Activated CD4-positive, alpha-beta T cell treated with anti-CD3 and anti-CD28 coated beads, Interleukin-10, Interleukin-2, amounts not matched to agents 100 ng/mL and 50 ng/mL, durations not matched to agents 16 hours and 8 hours (primary cell): ENCODE data around the gene C4B.
"Not testable (repeated sequence)": the region's sequence is repeated elsewhere in the genome, so short reads cannot be mapped to it uniquely, and the experiment has no call there.

ENCODE experiments used
- DNase-seq: peaks from one replicate; pipeline ENCODE4 v3.0.0-alpha.2; 2020

The C4B gene

DNA sequence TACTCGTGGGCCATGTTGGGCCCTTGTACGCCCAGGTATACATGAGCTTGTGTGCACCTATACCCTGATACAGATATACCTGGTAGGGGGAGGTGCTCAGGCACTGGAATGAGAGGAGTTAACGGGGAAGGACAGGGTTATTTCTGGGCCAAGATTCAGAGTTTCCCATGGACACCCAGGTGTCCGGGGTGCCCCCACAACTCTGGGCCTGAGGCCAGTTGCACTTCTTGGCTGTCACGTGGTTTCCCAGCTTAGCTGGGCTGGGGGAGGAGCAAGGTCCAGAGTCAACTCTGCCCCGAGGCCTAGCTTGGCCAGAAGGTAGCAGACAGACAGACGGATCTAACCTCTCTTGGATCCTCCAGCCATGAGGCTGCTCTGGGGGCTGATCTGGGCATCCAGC, 32.9 kb upstream of the C4B start, which contains the start of gene C4A:
C4A (plus strand) TSS at position 314 of the 400 bp plus-strand sequence; CDS start at position 365, 51 bp downstream.
- DNase-seq = not testable (repeated sequence)

DNA sequence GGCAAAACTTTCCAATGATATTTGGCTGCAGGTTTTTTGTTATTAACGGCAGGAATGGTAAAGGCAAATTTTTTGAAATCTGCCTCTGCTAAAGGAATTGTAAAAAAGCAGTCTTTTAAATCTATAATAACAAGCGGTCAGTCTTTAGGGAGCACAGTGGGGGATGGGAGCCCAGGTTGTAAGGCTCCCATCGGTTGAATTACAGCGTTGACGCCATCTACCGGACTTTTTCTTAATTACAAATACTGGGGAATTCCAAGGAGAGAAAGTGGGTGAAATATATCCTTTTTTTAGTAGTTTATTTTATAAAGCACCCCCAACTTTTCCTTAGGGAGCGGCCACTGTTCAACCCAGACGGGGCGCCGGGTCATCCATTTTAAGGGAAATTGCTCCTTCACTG, 25.2 kb upstream of the C4B start:
- DNase-seq = not testable (repeated sequence)

DNA sequence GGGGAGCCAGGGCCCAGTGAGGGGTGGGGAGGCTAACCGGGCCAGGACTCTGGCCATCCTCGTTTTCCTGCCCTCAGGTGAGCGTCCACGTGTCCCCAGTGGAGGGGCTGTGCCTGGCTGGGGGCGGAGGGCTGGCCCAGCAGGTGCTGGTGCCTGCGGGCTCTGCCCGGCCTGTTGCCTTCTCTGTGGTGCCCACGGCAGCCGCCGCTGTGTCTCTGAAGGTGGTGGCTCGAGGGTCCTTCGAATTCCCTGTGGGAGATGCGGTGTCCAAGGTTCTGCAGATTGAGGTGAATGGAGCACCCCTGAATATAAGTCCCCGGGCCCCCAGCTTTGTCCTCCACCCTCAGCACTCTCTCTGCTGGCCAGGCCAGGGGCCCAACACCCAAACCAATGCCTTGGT, 20.2 kb upstream of the C4B start:
- DNase-seq = not testable (repeated sequence)

DNA sequence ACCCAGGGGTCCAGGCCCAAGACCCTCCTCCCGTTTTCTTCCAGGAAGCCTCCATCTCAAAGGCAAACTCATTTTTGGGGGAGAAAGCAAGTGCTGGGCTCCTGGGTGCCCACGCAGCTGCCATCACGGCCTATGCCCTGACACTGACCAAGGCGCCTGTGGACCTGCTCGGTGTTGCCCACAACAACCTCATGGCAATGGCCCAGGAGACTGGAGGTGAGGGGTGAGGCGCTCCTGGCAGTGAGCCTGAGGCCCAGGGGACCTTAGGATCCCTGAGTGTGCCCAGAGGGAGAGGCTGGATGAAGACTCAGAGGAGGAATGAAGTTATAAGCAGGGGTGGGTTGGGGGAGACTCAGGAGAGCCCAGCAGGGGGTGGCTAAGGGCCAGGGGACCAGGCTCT, 18.2 kb upstream of the C4B start:
- not testable (repeated sequence) for DNase-seq

DNA sequence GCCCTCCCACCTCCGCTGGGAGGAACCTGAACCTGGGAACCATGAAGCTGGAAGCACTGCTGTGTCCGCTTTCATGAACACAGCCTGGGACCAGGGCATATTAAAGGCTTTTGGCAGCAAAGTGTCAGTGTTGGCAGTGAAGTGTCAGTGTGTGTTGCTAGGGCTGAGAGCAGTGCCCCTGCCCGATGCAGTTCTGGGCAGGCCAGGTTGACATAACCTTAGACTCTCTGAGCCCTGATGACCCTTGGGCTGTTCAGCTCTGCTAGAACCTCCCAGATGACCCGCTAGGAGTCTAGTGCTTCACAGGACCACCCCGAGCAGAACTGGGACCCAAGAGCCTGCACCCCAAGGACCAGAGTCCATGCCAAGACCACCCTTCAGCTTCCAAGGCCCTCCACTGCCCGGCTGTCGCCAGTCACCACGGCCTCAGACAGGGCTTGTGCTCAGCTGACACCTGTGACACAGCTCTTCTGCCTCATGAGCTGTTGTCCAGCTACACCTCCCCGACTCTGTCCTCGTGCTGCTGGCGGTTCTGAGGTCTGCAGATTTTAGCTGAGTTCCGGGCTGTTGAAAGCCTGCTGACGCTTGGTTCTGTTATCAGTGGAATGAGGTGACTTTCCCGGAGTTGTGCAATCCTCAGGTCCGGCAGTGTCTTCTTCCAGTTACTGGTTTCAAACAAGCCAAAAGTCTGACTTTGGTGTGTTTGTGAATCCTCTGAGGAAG, 11.9 kb upstream of the C4B start:
- DNase-seq = not testable (repeated sequence)

DNA sequence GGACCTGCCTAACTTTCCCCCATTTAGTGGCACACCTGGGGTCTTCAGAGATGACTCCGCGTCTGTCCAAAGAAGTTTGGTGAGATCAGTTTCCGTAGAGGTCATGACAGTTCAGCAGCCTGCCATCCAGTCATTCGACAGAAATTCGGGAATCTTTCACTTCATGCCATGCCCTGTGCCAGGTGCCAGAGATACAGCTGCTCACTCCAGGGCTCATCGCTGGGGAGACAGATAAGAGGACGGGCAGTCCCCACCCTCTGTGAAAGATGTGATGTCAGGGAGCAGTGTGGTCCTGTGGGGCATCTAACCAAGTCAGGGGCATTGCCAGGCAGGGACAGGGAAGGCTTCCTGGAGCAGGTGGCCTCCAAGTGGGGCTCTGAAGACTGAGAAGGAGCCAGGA, 11.3 kb upstream of the C4B start:
- DNase-seq = not testable (repeated sequence)

DNA sequence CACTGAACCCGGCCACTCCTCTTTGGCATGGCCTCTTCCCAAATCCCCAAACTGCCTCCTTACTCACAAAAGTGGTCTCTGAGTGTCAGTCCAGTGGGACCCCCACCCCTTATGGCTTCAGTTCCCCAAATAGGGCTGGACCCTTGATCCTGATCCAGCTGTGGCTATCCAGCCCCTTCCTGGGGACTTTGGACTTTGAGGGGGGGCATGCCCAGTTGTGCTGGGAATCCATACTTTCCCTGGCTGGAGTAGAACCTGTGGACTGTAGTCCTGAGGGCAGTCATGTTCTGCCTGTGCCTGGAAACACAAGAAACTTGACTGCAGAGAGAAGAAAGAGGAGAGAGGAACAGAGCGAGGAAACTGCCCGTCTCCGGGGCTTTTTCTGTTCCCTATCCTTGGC, 10.2 kb upstream of the C4B start:
- DNase-seq = not testable (repeated sequence)

DNA sequence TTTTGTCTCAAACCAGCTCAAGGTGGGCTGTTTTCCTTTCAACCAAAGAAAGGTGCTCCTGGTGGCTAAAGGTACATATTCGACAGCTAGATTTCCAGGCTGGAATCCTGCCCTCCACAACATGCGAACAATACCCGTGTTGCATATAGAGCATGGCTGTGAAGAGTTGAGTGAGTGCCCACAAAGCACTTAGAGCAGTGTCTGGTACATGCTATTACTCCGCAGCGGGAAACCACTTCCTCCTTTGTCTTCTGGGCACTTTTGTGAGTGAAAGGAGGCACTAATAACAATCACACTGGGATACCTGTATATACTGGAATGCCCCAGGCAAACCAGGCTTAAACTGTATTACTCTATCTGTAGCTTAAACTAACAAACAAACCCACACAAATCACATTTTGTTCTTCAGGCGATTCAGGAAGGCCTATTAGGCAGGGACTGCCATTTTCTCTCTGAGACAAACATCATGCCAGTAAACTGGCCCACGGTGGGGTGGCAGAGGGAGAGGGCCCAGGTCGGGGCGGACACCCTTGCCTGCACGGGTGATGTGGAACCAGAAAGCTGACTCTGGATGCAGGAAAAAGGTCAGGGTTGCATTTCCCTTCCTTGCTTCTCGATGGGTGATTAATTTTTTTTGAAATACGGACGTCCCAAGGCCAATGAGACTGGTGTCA, 9.6 kb upstream of the C4B start:
- not testable (repeated sequence) for DNase-seq

DNA sequence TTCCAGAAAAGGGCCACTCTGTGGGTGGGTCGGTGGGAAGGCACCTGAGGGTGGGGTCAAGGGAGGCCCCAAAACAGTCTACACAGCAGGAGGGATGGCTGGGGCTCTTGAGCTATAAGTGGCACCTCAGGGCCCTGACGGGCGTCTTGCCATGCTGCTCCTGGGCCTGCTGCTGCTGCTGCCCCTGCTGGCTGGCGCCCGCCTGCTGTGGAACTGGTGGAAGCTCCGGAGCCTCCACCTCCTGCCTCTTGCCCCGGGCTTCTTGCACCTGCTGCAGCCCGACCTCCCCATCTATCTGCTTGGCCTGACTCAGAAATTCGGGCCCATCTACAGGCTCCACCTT, 9.1 kb upstream of the C4B start:
- DNase-seq = not testable (repeated sequence)

DNA sequence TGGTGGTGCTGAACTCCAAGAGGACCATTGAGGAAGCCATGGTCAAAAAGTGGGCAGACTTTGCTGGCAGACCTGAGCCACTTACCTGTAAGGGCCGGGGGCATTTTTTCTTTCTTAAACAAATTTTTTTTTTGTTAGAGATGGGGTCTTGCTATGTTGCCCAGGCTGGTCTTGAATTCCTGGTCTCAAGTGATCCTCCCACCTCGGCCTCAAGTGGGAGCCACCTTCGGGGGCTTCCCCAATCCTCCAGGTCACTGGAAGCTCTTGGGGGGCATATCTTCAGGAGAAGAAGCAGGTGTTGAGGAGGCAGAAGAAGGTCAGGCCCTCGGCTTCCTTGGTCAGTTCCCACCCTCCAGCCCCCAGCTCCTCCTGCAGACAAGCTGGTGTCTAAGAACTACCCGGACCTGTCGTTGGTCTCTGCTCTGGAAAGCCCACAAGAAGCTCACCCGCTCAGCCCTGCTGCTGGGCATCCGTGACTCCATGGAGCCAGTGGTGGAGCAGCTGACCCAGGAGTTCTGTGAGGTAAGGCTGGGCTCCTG, 8.5 kb upstream of the C4B start:
- not testable (repeated sequence) for DNase-seq

DNA sequence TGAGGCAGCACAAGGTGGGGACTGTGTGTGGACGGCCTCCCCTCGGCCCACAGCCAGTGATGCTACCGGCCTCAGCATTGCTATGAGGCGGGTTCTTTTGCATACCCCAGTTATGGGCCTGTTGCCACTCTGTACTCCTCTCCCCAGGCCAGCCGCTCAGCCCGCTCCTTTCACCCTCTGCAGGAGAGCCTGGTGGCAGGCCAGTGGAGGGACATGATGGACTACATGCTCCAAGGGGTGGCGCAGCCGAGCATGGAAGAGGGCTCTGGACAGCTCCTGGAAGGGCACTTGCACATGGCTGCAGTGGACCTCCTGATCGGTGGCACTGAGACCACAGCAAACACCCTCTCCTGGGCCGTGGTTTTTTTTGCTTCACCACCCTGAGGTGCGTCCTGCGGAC, 7.5 kb upstream of the C4B start:
- not testable (repeated sequence) for DNase-seq

DNA sequence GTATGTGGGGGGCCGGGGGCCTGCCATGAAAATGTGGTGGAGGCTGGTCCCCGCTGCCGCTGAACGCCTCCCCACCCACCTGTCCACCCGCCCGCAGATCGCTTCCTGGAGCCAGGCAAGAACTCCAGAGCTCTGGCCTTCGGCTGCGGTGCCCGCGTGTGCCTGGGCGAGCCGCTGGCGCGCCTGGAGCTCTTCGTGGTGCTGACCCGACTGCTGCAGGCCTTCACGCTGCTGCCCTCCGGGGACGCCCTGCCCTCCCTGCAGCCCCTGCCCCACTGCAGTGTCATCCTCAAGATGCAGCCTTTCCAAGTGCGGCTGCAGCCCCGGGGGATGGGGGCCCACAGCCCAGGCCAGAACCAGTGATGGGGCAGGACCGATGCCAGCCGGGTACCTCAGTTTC, 6.6 kb upstream of the C4B start:
- not testable (repeated sequence) for DNase-seq

DNA sequence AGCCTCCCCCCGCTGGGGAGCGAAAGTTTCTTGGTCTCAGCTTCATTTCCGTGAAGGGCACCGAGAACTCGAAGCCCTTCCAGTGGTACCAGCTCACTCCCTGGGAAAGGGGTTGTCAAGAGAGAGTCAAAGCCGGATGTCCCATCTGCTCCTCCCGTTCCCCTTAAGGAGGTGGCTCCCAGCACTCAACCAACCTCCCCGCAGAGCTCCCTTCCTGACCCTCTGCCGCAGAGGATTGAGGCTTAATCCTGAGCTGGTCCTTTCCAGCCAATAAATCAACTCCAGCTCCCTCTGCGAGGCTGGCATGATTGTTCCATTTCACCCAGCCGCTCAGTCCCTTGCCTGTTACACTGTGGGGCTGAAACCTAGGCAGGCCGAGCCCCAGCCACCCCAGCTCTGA, 6.0 kb upstream of the C4B start:
- DNase-seq = not testable (repeated sequence)

DNA sequence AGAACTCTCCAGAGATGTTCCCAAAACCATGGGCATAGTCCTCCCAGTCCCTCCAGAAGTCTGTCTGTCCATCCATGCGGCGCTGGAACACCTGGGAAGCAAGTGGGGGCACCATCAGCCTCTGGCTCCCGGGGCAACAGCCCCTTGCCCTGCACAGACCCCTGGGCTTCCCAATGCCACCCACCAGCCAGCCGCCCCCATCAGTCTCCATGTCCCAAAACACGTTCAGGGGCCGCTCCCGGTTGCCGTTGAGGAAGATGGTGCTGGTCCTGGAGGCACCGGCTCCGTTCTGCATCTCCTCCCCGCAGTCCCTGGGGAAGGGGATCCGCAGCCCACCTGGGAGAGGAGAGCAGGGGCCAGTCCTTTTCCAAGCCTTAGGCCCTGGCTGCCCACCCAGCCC, 5.1 kb upstream of the C4B start:
- not testable (repeated sequence) for DNase-seq

DNA sequence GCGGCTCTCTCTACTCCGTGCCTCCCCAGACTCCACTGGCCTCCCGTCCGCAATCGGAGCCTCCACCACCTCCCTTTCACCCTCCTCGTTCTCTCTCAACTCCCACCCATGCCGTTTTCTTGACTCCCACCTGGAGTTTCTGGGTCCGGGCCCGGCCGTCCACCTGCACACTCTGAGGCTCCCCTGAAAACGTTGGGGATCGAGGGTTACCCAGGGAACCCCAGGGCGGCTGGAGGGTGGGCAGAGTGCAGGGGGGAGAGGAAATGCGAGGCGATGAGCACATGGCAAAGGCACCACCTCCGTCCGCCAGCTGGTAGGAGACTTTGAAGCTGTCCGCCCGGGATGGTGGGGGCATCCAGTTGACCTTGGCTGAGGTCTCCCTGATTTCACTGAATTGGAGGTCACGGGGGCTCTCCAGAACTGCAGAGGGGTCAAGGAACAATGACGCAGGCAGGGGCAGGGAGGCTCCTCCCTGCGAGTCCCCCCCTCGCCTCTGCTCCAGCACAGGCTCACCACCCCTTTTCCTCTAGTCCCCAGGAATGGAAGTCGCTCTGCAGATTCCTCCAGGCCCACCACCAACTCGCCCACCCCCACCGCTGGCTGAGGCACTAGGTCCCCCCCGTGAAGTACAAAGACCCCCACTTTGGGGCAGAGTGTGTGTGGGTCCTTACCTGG, 3.6 kb upstream of the C4B start:
- not testable (repeated sequence) for DNase-seq

DNA sequence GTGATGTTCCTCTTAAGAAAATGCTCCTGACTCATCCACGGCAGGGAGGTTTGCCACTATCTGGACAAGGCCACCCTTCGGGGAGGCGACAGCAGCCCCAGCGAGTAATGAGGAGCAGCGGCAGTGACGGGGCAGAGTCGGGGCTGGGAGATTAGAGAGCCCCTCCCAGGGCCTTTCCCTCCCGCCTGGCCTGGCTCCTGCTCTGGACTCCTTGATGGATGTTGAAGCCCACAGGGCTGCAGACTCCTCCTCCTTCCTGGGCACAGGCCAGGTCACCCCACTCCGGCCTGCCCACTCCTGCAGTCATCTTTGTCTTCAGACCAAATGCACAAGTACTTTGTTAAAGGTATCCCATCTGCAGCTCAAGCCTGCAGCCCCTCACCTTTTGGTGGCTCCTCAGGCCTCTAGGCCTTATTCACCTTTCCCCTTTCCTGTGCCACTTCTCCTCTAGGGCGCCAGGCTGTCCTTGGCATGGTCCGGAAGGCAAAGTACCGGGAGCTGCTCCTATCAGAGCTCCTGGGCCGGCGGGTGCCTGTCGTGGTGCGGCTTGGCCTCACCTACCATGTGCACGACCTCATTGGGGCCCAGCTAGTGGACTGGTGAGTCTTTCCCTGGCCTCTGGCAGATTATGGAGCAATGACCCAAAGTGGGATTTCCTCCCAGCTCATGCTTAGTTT, 1.5 kb upstream of the C4B start:
- DNase-seq = not testable (repeated sequence)

DNA sequence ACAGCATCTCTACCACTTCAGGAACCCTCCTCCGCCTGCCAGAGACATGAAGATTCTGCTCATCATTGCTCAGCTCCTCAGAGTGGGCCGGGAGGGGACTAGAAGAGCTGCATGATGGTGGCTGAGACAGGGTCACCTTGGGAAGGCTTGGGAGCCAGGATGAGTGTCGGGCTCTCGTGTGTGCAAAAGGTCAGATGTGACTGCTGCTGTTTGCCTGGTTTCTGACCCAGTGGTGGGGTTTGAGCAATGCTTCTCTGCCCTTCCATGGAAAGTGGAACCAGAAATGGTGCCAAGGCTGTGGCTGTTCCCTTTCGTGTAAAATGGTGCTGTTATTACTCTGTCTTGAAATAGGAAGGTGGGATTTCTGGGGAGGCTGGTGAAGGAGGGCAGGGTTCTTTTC, 857 bp upstream of the C4B start:
- not testable (repeated sequence) for DNase-seq

DNA sequence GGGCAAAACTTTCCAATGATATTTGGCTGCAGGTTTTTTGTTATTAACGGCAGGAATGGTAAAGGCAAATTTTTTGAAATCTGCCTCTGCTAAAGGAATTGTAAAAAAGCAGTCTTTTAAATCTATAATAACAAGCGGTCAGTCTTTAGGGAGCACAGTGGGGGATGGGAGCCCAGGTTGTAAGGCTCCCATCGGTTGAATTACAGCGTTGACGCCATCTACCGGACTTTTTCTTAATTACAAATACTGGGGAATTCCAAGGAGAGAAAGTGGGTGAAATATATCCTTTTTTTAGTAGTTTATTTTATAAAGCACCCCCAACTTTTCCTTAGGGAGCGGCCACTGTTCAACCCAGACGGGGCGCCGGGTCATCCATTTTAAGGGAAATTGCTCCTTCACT, 7.5 kb downstream of the C4B start:
- DNase-seq = not testable (repeated sequence)

DNA sequence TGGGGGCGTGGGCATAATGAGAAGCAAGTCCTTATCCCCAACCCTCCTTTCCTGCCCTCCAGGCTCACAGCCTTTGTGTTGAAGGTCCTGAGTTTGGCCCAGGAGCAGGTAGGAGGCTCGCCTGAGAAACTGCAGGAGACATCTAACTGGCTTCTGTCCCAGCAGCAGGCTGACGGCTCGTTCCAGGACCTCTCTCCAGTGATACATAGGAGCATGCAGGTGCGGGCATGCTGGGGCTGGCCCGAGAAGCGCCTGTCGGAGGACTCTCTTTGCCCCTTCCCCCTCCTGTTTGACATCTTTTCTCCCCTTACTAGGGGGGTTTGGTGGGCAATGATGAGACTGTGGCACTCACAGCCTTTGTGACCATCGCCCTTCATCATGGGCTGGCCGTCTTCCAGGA, 14.0 kb downstream of the C4B start:
- DNase-seq = not testable (repeated sequence)

DNA sequence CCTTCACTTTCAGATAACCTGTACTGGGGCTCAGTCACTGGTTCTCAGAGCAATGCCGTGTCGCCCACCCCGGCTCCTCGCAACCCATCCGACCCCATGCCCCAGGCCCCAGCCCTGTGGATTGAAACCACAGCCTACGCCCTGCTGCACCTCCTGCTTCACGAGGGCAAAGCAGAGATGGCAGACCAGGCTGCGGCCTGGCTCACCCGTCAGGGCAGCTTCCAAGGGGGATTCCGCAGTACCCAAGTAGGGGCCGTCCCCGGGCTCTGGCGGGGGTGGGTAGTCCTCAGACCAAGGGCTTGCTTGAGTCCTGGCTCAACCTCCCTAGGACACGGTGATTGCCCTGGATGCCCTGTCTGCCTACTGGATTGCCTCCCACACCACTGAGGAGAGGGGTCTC, 15.0 kb downstream of the C4B start:
- not testable (repeated sequence) for DNase-seq

DNA sequence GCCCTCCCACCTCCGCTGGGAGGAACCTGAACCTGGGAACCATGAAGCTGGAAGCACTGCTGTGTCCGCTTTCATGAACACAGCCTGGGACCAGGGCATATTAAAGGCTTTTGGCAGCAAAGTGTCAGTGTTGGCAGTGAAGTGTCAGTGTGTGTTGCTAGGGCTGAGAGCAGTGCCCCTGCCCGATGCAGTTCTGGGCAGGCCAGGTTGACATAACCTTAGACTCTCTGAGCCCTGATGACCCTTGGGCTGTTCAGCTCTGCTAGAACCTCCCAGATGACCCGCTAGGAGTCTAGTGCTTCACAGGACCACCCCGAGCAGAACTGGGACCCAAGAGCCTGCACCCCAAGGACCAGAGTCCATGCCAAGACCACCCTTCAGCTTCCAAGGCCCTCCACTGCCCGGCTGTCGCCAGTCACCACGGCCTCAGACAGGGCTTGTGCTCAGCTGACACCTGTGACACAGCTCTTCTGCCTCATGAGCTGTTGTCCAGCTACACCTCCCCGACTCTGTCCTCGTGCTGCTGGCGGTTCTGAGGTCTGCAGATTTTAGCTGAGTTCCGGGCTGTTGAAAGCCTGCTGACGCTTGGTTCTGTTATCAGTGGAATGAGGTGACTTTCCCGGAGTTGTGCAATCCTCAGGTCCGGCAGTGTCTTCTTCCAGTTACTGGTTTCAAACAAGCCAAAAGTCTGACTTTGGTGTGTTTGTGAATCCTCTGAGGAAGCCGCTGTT, 20.9 kb downstream of the C4B start:
- DNase-seq = not testable (repeated sequence)

DNA sequence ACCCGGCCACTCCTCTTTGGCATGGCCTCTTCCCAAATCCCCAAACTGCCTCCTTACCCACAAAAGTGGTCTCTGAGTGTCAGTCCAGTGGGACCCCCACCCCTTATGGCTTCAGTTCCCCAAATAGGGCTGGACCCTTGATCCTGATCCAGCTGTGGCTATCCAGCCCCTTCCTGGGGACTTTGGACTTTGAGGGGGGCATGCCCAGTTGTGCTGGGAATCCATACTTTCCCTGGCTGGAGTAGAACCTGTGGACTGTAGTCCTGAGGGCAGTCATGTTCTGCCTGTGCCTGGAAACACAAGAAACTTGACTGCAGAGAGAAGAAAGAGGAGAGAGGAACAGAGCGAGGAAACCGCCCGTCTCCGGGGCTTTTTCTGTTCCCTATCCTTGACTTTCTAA, 22.5 kb downstream of the C4B start:
- not testable (repeated sequence) for DNase-seq
